ENCODE results near the gene SLC35C1. TPM values are rescaled to one million over a fixed set of nuclear protein-coding genes. Genes with fewer than 3 reads are reported as not detected.
"Not testable (repeated sequence)": the region's sequence is repeated elsewhere in the genome, so short reads cannot be mapped to it uniquely, and the experiment has no call there.

SLC35C1 gene
- total and polyA plus RNA-seq, 9 of the 15 experiments (the other 6 are each of a cell fraction or from before 2014, with no cell fraction given) = 0.65 to 13.1 (median 2.4) TPM

DNA sequence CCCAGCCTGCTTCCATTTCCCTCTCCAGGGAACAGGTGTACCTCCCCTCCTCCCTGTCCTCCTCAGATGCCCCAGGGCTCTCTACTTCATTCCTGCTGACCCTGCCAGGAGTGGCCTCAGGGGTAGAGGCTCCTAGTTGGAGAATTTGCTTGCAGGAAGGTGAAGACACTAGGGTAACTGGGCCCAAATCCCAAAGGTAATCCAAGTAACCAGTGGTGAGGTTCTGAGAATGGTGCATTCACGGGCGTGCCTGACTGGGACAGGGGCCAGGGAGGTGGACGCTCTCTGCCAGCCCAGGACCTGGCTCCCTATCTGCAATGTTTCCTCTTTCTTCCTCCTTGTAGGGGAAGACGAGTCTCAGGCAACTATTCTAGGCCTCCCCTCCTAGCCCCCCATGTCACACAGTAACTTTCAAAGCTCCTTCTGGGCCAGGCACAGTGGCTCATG lies 2.9 kb downstream of the SLC35C1 start:
- Histone ChIP-seq H3K9me3 (replicated peaks; ENCODE audit: control insufficient read depth, insufficient read depth, low read depth, low read length) (no peaks in the 10 kb centered on the region), H2AFZ (ENCODE audit: low read depth, low read length) (no peak overlapping the region), H3K9ac (ENCODE audit: insufficient read depth in 1 of 2, low read depth in 2 of 2, low read length in 2 of 2) (peak overlapping the region in 1 of 2 experiments; percentile 87; a peak in 2 of 4 replicates), H3K36me3 (ENCODE audit: control insufficient read depth, insufficient read depth, low read length) (peaks cover 42% of the 10 kb centered on the region; the same call in 2 of the 3 replicates), H3K9me1 (ENCODE audit: control insufficient read depth, insufficient read depth, low read length) (no peaks in the 10 kb centered on the region), H3K79me2 (ENCODE audit: control insufficient read depth, insufficient read depth, low read length) (peaks cover 27% of the 10 kb centered on the region), H3K27me3 (ENCODE audit: control insufficient read depth in 2 of 2, insufficient read depth in 2 of 2, low read length in 2 of 2) (no peaks in the 10 kb centered on the region), H4K20me1 (replicated peaks; ENCODE audit: control insufficient read depth, insufficient read depth, low read length) (peaks cover 3% of the 10 kb centered on the region; the same call in 1 of the 2 replicates), H3K4me2 (ENCODE audit: insufficient read depth, low read length) (peak overlapping the region; percentile 89), H3K4me1 (replicated peaks in 1 of 2; ENCODE audit: control insufficient read depth in 2 of 2, insufficient read depth in 2 of 2, low read length in 2 of 2) (peaks cover 11 to 46% of the 10 kb centered on the region in 2 experiments; a peak in 4 of 5 replicates), H3K27ac (ENCODE audit: extremely low read depth, low read depth, low read length) (no peak overlapping the region), H3K4me3 (no peak overlapping the region)
- ChIA-PET CTCF (ENCODE audit: low intra/inter-chr PET ratio) (no interaction called here), POLR2A (no interaction called here)
- ATAC-seq = no peak
- no peak for FAIRE-seq
- TF ChIP-seq, protein P1, sequence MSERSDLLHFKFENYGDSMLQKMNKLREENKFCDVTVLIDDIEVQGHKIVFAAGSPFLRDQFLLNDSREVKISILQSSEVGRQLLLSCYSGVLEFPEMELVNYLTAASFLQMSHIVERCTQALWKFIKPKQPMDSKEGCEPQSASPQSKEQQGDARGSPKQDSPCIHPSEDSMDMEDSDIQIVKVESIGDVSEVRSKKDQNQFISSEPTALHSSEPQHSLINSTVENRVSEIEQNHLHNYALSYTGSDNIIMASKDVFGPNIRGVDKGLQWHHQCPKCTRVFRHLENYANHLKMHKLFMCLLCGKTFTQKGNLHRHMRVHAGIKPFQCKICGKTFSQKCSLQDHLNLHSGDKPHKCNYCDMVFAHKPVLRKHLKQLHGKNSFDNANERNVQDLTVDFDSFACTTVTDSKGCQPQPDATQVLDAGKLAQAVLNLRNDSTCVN (CRISPR knock-in tag; IDR thresholded peaks at IDR 0.05) = no peak
- TF ChIP-seq ELF4 (CRISPR knock-in tag; IDR thresholded peaks at IDR 0.05) = no peak
- TF ChIP-seq, protein P2, sequence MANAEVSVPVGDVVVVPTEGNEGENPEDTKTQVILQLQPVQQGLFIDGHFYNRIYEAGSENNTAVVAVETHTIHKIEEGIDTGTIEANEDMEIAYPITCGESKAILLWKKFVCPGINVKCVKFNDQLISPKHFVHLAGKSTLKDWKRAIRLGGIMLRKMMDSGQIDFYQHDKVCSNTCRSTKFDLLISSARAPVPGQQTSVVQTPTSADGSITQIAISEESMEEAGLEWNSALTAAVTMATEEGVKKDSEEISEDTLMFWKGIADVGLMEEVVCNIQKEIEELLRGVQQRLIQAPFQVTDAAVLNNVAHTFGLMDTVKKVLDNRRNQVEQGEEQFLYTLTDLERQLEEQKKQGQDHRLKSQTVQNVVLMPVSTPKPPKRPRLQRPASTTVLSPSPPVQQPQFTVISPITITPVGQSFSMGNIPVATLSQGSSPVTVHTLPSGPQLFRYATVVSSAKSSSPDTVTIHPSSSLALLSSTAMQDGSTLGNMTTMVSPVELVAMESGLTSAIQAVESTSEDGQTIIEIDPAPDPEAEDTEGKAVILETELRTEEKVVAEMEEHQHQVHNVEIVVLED (CRISPR knock-in tag; IDR thresholded peaks at IDR 0.05) = no peak
- no peak for DNase-seq (ENCODE audit: extremely low read depth in 1 of 4, low spot score in 3 of 4)
- intact Hi-C loops (cut with micrococcal nuclease) = loop anchor here (5.0 to 10.0 kb wide), 2 partner anchors 39 to 63 kb away; partner anchors contain the start of gene CRY2
- BruUV-seq (replicated peaks) = no TSS peak
- in situ Hi-C loops (cut with MboI) = no loop called here
- 66% methylated on average over 4 of the region's 4 CpGs for WGBS (ENCODE audit: insufficient coverage, low coverage, missing lambda C conversion rate)

DNA sequence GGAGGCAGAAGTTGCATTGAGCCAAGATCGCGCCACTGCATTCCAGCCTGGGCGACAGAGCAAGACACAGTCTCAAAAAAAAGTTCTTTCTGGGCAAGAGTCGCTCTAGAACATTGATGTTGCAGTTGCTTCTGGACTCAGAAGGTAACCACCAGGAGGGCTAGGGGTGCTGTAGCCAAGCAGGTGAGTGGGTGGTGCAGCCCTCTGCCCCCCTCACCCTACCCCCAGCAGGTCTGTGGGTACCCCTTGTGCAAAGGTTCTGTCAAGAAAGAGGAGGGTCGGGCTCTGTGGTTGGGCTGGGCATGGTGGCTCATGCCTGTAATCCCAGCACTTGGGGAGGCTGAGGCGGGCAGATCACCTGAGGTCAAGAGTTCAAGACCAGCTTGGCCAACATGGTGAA lies 3.5 kb downstream of the SLC35C1 start:
- ATAC-seq; H3K9ac ChIP-seq (ENCODE audit: insufficient read depth in 1 of 2, low read depth in 2 of 2, low read length in 2 of 2); H4K20me1 ChIP-seq (replicated peaks; ENCODE audit: control insufficient read depth, insufficient read depth, low read length); H3K9me3 ChIP-seq (replicated peaks; ENCODE audit: control insufficient read depth, insufficient read depth, low read depth, low read length); H3K4me2 ChIP-seq (ENCODE audit: insufficient read depth, low read length); in situ Hi-C loops (cut with MboI); H3K9me1 ChIP-seq (ENCODE audit: control insufficient read depth, insufficient read depth, low read length); FAIRE-seq; CTCF ChIA-PET (ENCODE audit: low intra/inter-chr PET ratio); H3K4me3 ChIP-seq; POLR2A ChIA-PET; DNase-seq (ENCODE audit: extremely low read depth in 1 of 4, low spot score in 3 of 4); H2AFZ ChIP-seq (ENCODE audit: low read depth, low read length); BruUV-seq (replicated peaks); H3K27me3 ChIP-seq (ENCODE audit: control insufficient read depth in 2 of 2, insufficient read depth in 2 of 2, low read length in 2 of 2); H3K27ac ChIP-seq (ENCODE audit: extremely low read depth, low read depth, low read length): not testable (repeated sequence)
- Histone ChIP-seq H3K4me1 (replicated peaks in 1 of 2; ENCODE audit: control insufficient read depth in 2 of 2, insufficient read depth in 2 of 2, low read length in 2 of 2) (peaks cover 11 to 46% of the 10 kb centered on the region in 2 experiments; a peak in 4 of 5 replicates), H3K36me3 (ENCODE audit: control insufficient read depth, insufficient read depth, low read length) (peaks cover 42% of the 10 kb centered on the region; the same call in 2 of the 3 replicates), H3K79me2 (ENCODE audit: control insufficient read depth, insufficient read depth, low read length) (peaks cover 27% of the 10 kb centered on the region)
- intact Hi-C loops (cut with micrococcal nuclease) = loop anchor here (5.0 to 10.0 kb wide), 2 partner anchors 39 to 64 kb away; partner anchors contain the start of gene CRY2
- 97% methylated on average over 5 of the region's 6 CpGs for WGBS (ENCODE audit: insufficient coverage, low coverage, missing lambda C conversion rate)

Measured in K562 (cell line).